Thymus (tissue), 11 donors: ENCODE measurements around the gene DLGAP3. TPM values are rescaled to one million over a fixed set of nuclear protein-coding genes. Genes with fewer than 3 reads are reported as not detected.
"Not testable (repeated sequence)": the region's sequence is repeated elsewhere in the genome, so short reads cannot be mapped to it uniquely, and the experiment has no call there.

ENCODE experiments used
- DNase-seq, 9 donors: peaks; one replicate each; pipeline ENCODE4 v3.0.0-alpha.2; 2013; ENCODE audit warnings: low spot score in 9 of 9, low read depth in 6 of 9, missing footprints in 1 of 9
- H3K27ac ChIP-seq, 2 donors: one replicate each; pipeline ENCODE4 v1.5.1; 2013; ENCODE audit warnings: control low read depth in 1 of 2, low read depth in 1 of 2, low read length in 1 of 2, mild to moderate bottlenecking in 1 of 2, moderate library complexity in 1 of 2
- H3K27me3 ChIP-seq, 2 donors: one replicate each; pipeline ENCODE4 v1.5.1; 2013; ENCODE audit warnings: low read length in 1 of 2; ENCODE audit not compliant: control insufficient read depth in 2 of 2, insufficient read depth in 1 of 2
- H3K36me3 ChIP-seq, 2 donors: one replicate each; pipeline ENCODE4 v1.5.1; 2013; ENCODE audit warnings: low read length in 1 of 2, mild to moderate bottlenecking in 1 of 2, moderate library complexity in 1 of 2; ENCODE audit not compliant: control insufficient read depth in 2 of 2, insufficient read depth in 2 of 2
- H3K4me1 ChIP-seq, 2 donors: one replicate each; pipeline ENCODE4 v1.5.1; 2013; ENCODE audit warnings: low read length in 2 of 2; ENCODE audit not compliant: control insufficient read depth in 2 of 2, insufficient read depth in 2 of 2
- H3K4me3 ChIP-seq, 2 donors: one replicate each; pipeline ENCODE4 v1.5.1; 2013; ENCODE audit warnings: low read length in 2 of 2, control low read depth in 1 of 2, mild to moderate bottlenecking in 1 of 2
- H3K9me3 ChIP-seq, 2 donors: one replicate each; pipeline ENCODE4 v1.5.1; 2013; ENCODE audit warnings: low read length in 1 of 2, mild to moderate bottlenecking in 1 of 2; ENCODE audit not compliant: control insufficient read depth in 2 of 2, insufficient read depth in 1 of 2
- WGBS: extraction: QIAGEN DNeasy Blood & Tissue Kit; methylation state at CpG from one replicate; pipeline ENCODE4 v1.1.7; 2013; 5-methylcytosine and 5-hydroxymethylcytosine counted together
- polyA plus RNA-seq: library from polyadenylated mRNA; stranded (reverse); fragments of 200-250 nt; gene quantifications from one replicate; pipeline ENCODE4 v1.2.3, GENCODE V29; 2013
- total RNA-seq: library from RNA; stranded (reverse); fragments of 120-200 nt; gene quantifications from one replicate; pipeline ENCODE4 v1.2.4, GENCODE V29; 2013
- donor health status: healthy.

The DLGAP3 gene
- total and polyA plus RNA-seq, 2 donors = 0.23 to 0.24 TPM

DNA sequence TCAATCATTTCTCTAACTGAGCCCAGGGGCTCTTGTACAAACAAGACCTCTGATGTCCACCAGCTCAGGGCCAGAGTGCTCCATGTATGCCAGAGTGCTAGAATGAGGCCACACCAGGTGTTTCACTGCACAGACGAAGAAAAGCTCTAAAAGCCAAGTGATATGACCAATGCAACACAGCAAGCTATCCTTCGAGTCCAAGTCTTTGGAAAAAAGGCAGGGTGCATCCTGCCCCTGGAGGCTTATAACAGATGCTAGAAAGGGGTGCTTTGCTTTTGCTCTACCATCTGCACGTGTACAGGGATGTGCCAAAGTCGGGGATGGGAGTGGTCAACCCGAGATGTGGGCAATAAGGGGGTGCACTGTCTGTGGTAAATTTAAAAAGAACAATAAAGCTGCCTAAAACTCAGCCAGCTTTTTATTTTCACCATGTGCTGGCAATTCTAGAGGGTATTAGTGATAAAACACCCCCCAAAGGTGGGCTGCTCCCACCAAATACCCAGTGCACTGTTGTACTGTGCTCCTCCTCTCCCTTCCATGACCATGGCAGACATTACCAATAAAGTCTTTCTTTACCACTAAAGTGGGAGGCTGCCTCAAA lies 102.0 kb downstream of the DLGAP3 start:
- 93% methylated on average over 5 of the region's 5 CpGs for WGBS
- Histone ChIP-seq H3K36me3 (no peaks in the 10 kb centered on the region), H3K27me3 (no peaks in the 10 kb centered on the region), H3K4me3 (no peak overlapping the region), H3K4me1 (no peaks in the 10 kb centered on the region), H3K27ac (no peak overlapping the region), H3K9me3 (no peaks in the 10 kb centered on the region)
- no peak for DNase-seq

DNA sequence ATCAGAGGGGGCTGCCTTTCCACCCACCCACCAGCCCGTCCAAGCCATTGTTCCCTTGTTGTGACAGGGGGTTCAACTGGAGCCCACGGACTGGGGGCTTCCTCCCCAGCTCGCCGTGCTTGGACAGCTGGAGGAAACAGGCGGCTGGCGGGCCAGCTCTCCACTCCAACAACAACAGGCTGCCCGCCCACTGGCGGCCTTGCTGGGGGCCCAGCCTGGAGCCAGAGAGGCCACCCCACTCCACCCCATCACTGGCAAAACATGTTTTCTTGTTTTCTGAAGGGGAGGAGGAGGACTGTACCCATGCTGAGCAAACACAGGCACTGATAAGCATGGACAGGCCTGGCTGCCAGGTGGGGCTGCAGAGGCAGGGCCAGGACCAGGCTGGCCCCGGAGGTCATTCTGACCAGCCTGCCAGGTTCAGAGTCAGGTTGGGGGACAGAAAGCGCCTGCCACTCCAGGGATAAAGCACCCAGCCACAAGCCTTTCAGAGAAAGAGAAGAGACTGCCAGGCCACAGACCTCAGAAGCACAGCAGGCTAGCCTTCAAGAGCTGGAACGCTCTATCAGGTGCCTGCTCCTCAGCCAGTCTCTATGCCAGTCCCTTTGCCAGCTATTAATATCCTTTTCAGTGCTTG lies 103.9 kb downstream of the DLGAP3 start:
- no peak overlapping the region for H3K27ac ChIP-seq
- no peaks in the 10 kb centered on the region for H3K4me1 ChIP-seq
- DNase-seq = no peak
- no peak overlapping the region for H3K4me3 ChIP-seq
- H3K27me3 ChIP-seq = no peaks in the 10 kb centered on the region
- no peaks in the 10 kb centered on the region for H3K36me3 ChIP-seq
- no peaks in the 10 kb centered on the region for H3K9me3 ChIP-seq
- WGBS = 84% methylated on average over 11 of the region's 11 CpGs

DNA sequence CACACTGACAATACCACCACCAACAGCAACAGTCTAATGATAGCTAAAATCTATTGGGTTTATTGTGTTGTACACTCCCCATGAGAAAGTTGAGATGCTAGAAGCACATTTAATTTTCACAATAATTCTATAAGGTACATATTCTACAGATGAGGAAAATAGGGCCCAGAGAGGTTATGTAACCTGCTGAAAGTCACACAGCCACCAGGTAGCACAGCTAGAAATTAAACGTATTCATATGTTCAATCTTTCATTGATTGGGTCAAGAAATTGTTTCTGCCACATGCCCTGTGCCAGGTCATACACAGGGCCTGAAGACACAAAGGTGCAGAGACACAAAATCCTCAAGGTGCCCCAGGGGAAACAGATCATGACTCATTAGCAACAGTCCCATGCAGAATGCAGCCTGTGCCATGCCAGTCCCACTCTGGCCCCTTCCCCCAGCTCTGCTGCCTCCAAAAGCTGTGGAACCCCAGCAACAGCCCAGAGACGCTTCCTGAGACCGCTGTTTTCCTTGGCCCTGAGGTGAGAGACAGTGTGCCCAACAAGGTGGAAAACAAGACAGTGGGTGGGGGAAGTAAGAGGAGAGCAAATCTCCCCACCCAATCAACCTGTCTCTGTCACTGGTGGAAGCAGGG lies 104.5 kb downstream of the DLGAP3 start:
- H3K9me3 ChIP-seq = no peaks in the 10 kb centered on the region
- no peak overlapping the region for H3K4me3 ChIP-seq
- H3K36me3 ChIP-seq = no peaks in the 10 kb centered on the region
- no peak for DNase-seq
- 96% methylated on average over 3 of the region's 3 CpGs for WGBS
- no peak overlapping the region for H3K27ac ChIP-seq
- H3K4me1 ChIP-seq = no peaks in the 10 kb centered on the region
- no peaks in the 10 kb centered on the region for H3K27me3 ChIP-seq

DNA sequence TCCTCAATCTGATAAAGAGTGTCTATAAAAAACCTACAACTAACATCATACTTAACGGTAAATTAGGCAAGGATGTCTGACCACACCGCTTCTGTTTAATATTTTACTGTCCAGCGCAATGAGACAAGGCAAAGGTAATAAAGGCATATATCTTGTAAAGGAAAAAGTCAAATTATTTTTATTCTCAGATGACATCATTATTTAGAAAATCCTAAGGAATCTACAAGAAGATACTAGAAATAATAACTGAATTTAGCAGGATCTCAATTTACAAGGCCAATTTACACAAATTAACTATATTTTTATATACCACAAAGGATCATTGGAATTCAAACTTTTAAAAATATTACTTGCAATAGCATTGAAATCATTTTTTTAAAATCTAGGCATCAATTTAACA lies 107.2 kb downstream of the DLGAP3 start:
- no peak for DNase-seq
- Histone ChIP-seq H3K4me1 (no peaks in the 10 kb centered on the region), H3K9me3 (no peaks in the 10 kb centered on the region), H3K36me3 (no peaks in the 10 kb centered on the region), H3K27me3 (no peaks in the 10 kb centered on the region), H3K27ac (no peak overlapping the region), H3K4me3 (no peak overlapping the region)
- WGBS = 80% methylated on average over 3 of the region's 3 CpGs

DNA sequence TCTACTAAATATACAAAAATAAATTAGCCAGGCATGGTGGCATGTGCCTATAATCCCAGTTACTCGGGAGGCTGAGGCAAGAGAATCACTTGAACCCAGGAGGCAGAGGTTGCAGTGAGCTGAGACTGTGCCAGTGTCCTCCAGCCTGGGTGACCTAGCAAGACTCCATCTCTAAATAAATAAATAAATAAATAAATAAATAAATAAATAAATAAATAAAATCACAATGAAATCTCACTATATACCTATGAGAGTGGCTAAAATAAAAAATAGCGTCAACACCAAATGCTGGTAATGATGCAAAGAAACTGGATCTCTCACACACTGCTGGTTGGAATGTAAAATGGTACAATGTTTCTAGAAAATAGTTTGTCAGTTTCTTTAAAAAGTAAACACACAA lies 110.6 kb downstream of the DLGAP3 start:
- not testable (repeated sequence) for H3K4me1 ChIP-seq, H3K9me3 ChIP-seq, H3K36me3 ChIP-seq, H3K27ac ChIP-seq, H3K4me3 ChIP-seq, H3K27me3 ChIP-seq, DNase-seq
- 98% methylated on average over 2 of the region's 2 CpGs for WGBS

DNA sequence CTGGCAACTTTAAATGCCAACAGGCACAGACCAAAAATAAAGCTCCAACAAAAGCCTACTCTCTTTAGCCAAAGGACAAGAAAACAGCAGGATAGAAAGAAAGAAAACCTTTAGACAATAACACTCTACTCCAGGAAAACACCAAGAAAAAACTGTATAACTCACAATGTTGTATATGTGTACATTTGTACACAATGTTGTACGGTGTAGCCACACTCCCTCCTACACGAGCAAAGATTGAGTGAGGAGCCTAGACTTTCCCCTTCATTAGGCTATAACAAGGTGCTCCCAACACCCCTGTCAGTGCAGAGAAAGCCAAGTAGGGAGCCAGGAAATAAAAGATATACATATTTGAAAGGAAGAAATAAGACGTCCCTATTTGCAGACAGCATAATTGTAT lies 112.7 kb downstream of the DLGAP3 start:
- no peaks in the 10 kb centered on the region for H3K9me3 ChIP-seq
- no peaks in the 10 kb centered on the region for H3K36me3 ChIP-seq
- no peaks in the 10 kb centered on the region for H3K27me3 ChIP-seq
- no peak for DNase-seq
- H3K4me3 ChIP-seq = no peak overlapping the region
- WGBS = 93% methylated on average over 3 of the region's 3 CpGs
- H3K27ac ChIP-seq = no peak overlapping the region
- H3K4me1 ChIP-seq = no peaks in the 10 kb centered on the region

DNA sequence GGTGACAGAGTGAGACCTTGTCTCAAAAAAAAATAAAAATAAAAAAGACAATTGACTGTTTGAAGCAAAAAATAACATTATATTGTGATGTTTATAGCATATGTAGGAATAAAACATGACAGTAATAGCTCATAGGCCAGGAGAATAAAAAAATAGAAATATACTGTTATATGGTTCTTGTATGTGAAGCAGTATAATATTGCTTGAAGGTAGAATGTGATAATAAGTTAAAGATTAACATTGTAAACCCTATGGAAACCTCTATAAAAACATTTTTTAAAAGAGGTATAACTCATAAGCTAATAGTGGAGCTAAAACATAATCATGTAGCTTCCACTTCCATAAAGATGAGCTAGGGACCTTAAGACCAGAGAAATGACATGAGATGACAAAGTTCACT lies 113.1 kb downstream of the DLGAP3 start:
- no peak for DNase-seq
- no peak overlapping the region for H3K27ac ChIP-seq
- no peaks in the 10 kb centered on the region for H3K4me1 ChIP-seq
- H3K4me3 ChIP-seq = no peak overlapping the region
- no peaks in the 10 kb centered on the region for H3K27me3 ChIP-seq
- H3K36me3 ChIP-seq = no peaks in the 10 kb centered on the region
- no peaks in the 10 kb centered on the region for H3K9me3 ChIP-seq

Other genes with a start within 250 kb of the DLGAP3 start
- gene GJB5, start 174.6 kb downstream of the DLGAP3 start, total RNA-seq = 1.7 TPM
- 3.9 TPM for gene GJB5, start 174.6 kb downstream of the DLGAP3 start, polyA plus RNA-seq
- gene GJB4, start 169.9 kb downstream of the DLGAP3 start, total RNA-seq = 0.42 TPM
- gene GJB4, start 169.9 kb downstream of the DLGAP3 start, polyA plus RNA-seq = 0.84 TPM
- 0.66 TPM for gene GJB3, start 148.4 kb downstream of the DLGAP3 start, total RNA-seq
- gene GJB3, start 148.4 kb downstream of the DLGAP3 start, polyA plus RNA-seq = 4.5 TPM
- gene GJA4, start 136.7 kb downstream of the DLGAP3 start, total RNA-seq = 3.8 TPM
- gene GJA4, start 136.7 kb downstream of the DLGAP3 start, polyA plus RNA-seq = 10.0 TPM
- gene SMIM12, start 69.9 kb downstream of the DLGAP3 start, total RNA-seq = 25.7 TPM
- 31.9 TPM for gene SMIM12, start 69.9 kb downstream of the DLGAP3 start, polyA plus RNA-seq
- gene TMEM35B, start 55.7 kb upstream of the DLGAP3 start, total RNA-seq = 21.9 TPM
- 47.6 TPM for gene TMEM35B, start 55.7 kb upstream of the DLGAP3 start, polyA plus RNA-seq
- 8.3 TPM for gene ZMYM6, start 102.3 kb upstream of the DLGAP3 start, total RNA-seq
- gene ZMYM6, start 102.3 kb upstream of the DLGAP3 start, polyA plus RNA-seq = 25.6 TPM
- gene ZMYM1, start 149.7 kb upstream of the DLGAP3 start, total RNA-seq = 10.3 TPM
- gene ZMYM1, start 149.7 kb upstream of the DLGAP3 start, polyA plus RNA-seq = 8.6 TPM